Measurements from ENCODE around the gene CPXM1. TPM values are rescaled to one million over a fixed set of nuclear protein-coding genes. Genes with fewer than 3 reads are reported as not detected.

The CPXM1 gene
- total and polyA plus RNA-seq, 9 of the 15 experiments (the other 6 are each of a cell fraction or from before 2014, with no cell fraction given) = 0.04 to 1.1 (median 0.37) TPM; not detected in 2

DNA sequence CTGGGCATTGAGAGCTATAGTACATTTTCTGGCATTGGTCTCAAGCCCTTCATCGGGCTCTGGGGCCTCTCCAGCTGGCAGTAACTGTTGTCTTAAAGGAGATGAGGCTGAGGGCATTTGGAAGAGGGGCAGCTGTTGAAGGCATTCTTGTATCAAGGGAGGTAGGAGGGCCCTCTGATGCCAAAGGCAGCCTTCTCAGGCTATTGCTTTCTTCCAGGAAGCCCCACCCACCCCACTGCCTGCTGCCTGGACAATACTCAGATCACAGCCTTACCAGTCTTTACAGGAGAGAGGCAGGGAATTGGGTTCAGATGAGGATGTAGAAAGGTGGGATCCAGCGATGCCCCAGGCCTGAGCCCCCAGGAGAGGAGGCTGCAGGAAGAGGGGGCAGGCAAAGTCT lies 46.0 kb downstream of the CPXM1 start:
- ATAC-seq (no peak), FAIRE-seq (no peak), DNase-seq (ENCODE audit: extremely low read depth in 1 of 4, low spot score in 3 of 4) (no peak)
- peaks cover 0 to 24% of the 10 kb centered on the region in 2 experiments; a peak in 2 of 5 replicates for H3K27me3 ChIP-seq (ENCODE audit: control insufficient read depth in 2 of 2, insufficient read depth in 2 of 2, low read length in 2 of 2)
- BruUV-seq (replicated peaks) = no TSS peak
- TF ChIP-seq RCOR1 (IDR thresholded peaks at IDR 0.05; ENCODE audit: borderline replicate concordance in 1 of 2, low read depth in 2 of 2, low read length in 2 of 2) = no peak
- no peak for TF ChIP-seq RFX7 (CRISPR knock-in tag; IDR thresholded peaks at IDR 0.05)
- no peaks in the 10 kb centered on the region for H3K36me3 ChIP-seq (ENCODE audit: control insufficient read depth, insufficient read depth, low read length)
- H3K4me1 ChIP-seq (replicated peaks in 1 of 2; ENCODE audit: control insufficient read depth in 2 of 2, insufficient read depth in 2 of 2, low read length in 2 of 2) = peaks cover 2 to 36% of the 10 kb centered on the region in 2 experiments; a peak in 4 of 5 replicates
- H2AFZ ChIP-seq (ENCODE audit: low read depth, low read length) = no peak overlapping the region
- no peak overlapping the region for H3K9ac ChIP-seq (ENCODE audit: insufficient read depth in 1 of 2, low read depth in 2 of 2, low read length in 2 of 2)
- in situ Hi-C loops (cut with MboI) = loop anchor here (10.0 kb wide), 1 partner anchor 240 kb away; no protein-coding TSS in a partner anchor
- no peaks in the 10 kb centered on the region for H3K9me3 ChIP-seq (replicated peaks; ENCODE audit: control insufficient read depth, insufficient read depth, low read depth, low read length)
- intact Hi-C loops (cut with micrococcal nuclease) = no loop called here
- WGBS (ENCODE audit: insufficient coverage, low coverage, missing lambda C conversion rate) = 0% methylated on average over 1 of the region's 2 CpGs
- H3K79me2 ChIP-seq (ENCODE audit: control insufficient read depth, insufficient read depth, low read length) = no peaks in the 10 kb centered on the region
- H3K4me3 ChIP-seq = no peak overlapping the region
- ChIA-PET CTCF (ENCODE audit: low intra/inter-chr PET ratio) (interaction anchor here (3.2 kb wide), 1 partner anchor 97 kb away, joined by 24 read pairs; no protein-coding TSS in a partner anchor), POLR2A (interaction anchor here (0.5 kb wide), 1 partner anchor 54 kb away, joined by 3 read pairs; no protein-coding TSS in a partner anchor)
- H3K4me2 ChIP-seq (ENCODE audit: insufficient read depth, low read length) = no peak overlapping the region
- no peaks in the 10 kb centered on the region for H3K9me1 ChIP-seq (ENCODE audit: control insufficient read depth, insufficient read depth, low read length)
- no peaks in the 10 kb centered on the region for H4K20me1 ChIP-seq (replicated peaks; ENCODE audit: control insufficient read depth, insufficient read depth, low read length)
- no peak overlapping the region for H3K27ac ChIP-seq (ENCODE audit: extremely low read depth, low read depth, low read length)

DNA sequence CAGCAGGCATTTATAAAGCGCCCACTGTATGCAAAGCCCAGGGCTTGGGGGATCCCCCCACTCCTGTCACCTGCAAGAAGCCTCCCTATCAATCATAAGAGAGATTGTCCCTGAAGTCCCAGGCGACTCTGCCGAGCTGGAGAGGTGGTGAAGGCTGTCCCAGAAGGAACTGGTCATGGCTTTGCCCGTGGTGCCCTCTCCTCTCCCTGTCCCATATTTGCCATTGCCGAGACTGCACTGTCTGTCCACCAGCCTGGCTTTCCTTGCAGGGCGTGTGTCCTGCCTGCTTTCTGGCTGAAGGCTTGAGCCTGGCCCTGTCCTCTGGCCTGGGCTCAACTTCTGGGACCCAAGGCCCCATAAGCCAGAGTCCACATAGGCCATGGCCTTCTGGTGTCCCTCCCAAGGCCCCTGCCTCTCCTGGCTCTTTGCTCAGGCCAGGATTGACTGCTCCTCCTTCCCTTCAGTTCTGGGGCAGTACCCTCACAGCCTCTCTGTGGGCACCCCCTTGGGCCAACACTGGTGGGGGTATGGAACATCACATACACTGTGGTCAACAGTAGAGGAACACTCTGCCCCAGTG lies 46.9 kb downstream of the CPXM1 start:
- no peak for ATAC-seq
- WGBS (ENCODE audit: insufficient coverage, low coverage, missing lambda C conversion rate) = 8% methylated on average over 6 of the region's 6 CpGs
- H3K9ac ChIP-seq (ENCODE audit: insufficient read depth in 1 of 2, low read depth in 2 of 2, low read length in 2 of 2) = no peak overlapping the region
- no peak overlapping the region for H3K4me3 ChIP-seq
- H3K4me2 ChIP-seq (ENCODE audit: insufficient read depth, low read length) = no peak overlapping the region
- no peaks in the 10 kb centered on the region for H3K9me3 ChIP-seq (replicated peaks; ENCODE audit: control insufficient read depth, insufficient read depth, low read depth, low read length)
- ChIA-PET POLR2A (no interaction called here), CTCF (ENCODE audit: low intra/inter-chr PET ratio) (interaction anchor here (1.7 kb wide), 1 partner anchor 99 kb away, joined by 6 read pairs; no protein-coding TSS in a partner anchor)
- peaks cover 0 to 29% of the 10 kb centered on the region in 2 experiments; a peak in 2 of 5 replicates for H3K27me3 ChIP-seq (ENCODE audit: control insufficient read depth in 2 of 2, insufficient read depth in 2 of 2, low read length in 2 of 2)
- H3K36me3 ChIP-seq (ENCODE audit: control insufficient read depth, insufficient read depth, low read length) = no peaks in the 10 kb centered on the region
- H2AFZ ChIP-seq (ENCODE audit: low read depth, low read length) = no peak overlapping the region
- DNase-seq (ENCODE audit: extremely low read depth in 1 of 4, low spot score in 3 of 4) = no peak
- in situ Hi-C loops (cut with MboI) = loop anchor here (10.0 kb wide), 1 partner anchor 241 kb away; no protein-coding TSS in a partner anchor
- intact Hi-C loops (cut with micrococcal nuclease) = no loop called here
- no peaks in the 10 kb centered on the region for H3K9me1 ChIP-seq (ENCODE audit: control insufficient read depth, insufficient read depth, low read length)
- TF ChIP-seq, protein P1, sequence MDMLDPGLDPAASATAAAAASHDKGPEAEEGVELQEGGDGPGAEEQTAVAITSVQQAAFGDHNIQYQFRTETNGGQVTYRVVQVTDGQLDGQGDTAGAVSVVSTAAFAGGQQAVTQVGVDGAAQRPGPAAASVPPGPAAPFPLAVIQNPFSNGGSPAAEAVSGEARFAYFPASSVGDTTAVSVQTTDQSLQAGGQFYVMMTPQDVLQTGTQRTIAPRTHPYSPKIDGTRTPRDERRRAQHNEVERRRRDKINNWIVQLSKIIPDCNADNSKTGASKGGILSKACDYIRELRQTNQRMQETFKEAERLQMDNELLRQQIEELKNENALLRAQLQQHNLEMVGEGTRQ (CRISPR knock-in tag; IDR thresholded peaks at IDR 0.05) = no peak
- no peak for TF ChIP-seq ARID2 (IDR thresholded peaks at IDR 0.05)
- no peak for TF ChIP-seq HNRNPUL1 (IDR thresholded peaks at IDR 0.05; ENCODE audit: low read length)
- TF ChIP-seq CCNT2 (IDR thresholded peaks at IDR 0.05; ENCODE audit: borderline replicate concordance, extremely low read depth, insufficient read length, low read depth, low read length) = no peak
- TF ChIP-seq TCF7L2 (IDR thresholded peaks at IDR 0.05; ENCODE audit: low read depth, low read length) = no peak
- no peak for TF ChIP-seq ZSCAN29 (IDR thresholded peaks at IDR 0.05)
- BruUV-seq (replicated peaks) = no TSS peak
- H3K79me2 ChIP-seq (ENCODE audit: control insufficient read depth, insufficient read depth, low read length) = no peaks in the 10 kb centered on the region
- no peak overlapping the region for H3K27ac ChIP-seq (ENCODE audit: extremely low read depth, low read depth, low read length)
- peaks cover 2 to 39% of the 10 kb centered on the region in 2 experiments; a peak in 4 of 5 replicates for H3K4me1 ChIP-seq (replicated peaks in 1 of 2; ENCODE audit: control insufficient read depth in 2 of 2, insufficient read depth in 2 of 2, low read length in 2 of 2)
- FAIRE-seq = no peak
- H4K20me1 ChIP-seq (replicated peaks; ENCODE audit: control insufficient read depth, insufficient read depth, low read length) = no peaks in the 10 kb centered on the region

Data from K562 (cell line).